Glomerular endothelial cell (primary cell): ENCODE measurements around the gene ANKRD13D. TPM values are rescaled to one million over a fixed set of nuclear protein-coding genes. Genes with fewer than 3 reads are reported as not detected.

Source experiments
- DNase-seq: peaks from one replicate; pipeline ENCODE4 v3.0.0-alpha.2; 2011; ENCODE audit warnings: low read depth, low spot score; ENCODE audit errors: extremely low read depth
- total RNA-seq: library from RNA; depleted of rRNA; stranded (reverse); fragments of >200 nt; gene quantifications from 2 replicates; pipeline ENCODE4 v1.2.3, GENCODE V29; 2015

ANKRD13D gene
- total RNA-seq, 1 donor from 2014 or later: 44.2 TPM

GRCh38 chr11:67285541-67286498 is 3.3 kb upstream of the ANKRD13D start:
- DNase-seq: no peak

GRCh38 chr11:67286621-67287333 is 2.3 kb upstream of the ANKRD13D start:
- DNase-seq: no peak

GRCh38 chr11:67287355-67288197 is 1.5 kb upstream of the ANKRD13D start:
- no peak for DNase-seq

GRCh38 chr11:67288198-67288451 is 978 bp upstream of the ANKRD13D start:
- no peak for DNase-seq

GRCh38 chr11:67288452-67289225 is 464 bp upstream of the ANKRD13D start:
- no peak for DNase-seq

- DNase-seq: no peak
Measured at GRCh38 chr11:67289651-67290479, 762 bp downstream of the ANKRD13D start.

GRCh38 chr11:67290801-67291200 is 1.7 kb downstream of the ANKRD13D start:
- no peak for DNase-seq

GRCh38 chr11:67291481-67292381 is 2.6 kb downstream of the ANKRD13D start:
- DNase-seq: no peak

- DNase-seq: no peak
Measured at GRCh38 chr11:67292671-67293070, 3.6 kb downstream of the ANKRD13D start.

- DNase-seq: no peak
Measured at GRCh38 chr11:67293090-67293489, 4.0 kb downstream of the ANKRD13D start.

- DNase-seq: no peak
Measured at GRCh38 chr11:67295846-67296245, 6.7 kb downstream of the ANKRD13D start.

GRCh38 chr11:67298786-67299185 is 9.7 kb downstream of the ANKRD13D start:
- no peak for DNase-seq

GRCh38 chr11:67299471-67300191 is 10.5 kb downstream of the ANKRD13D start:
- DNase-seq: no peak

GRCh38 chr11:67300256-67300755 is 11.2 kb downstream of the ANKRD13D start:
- DNase-seq: no peak

- DNase-seq: no peak
Measured at GRCh38 chr11:67300756-67301312, 11.7 kb downstream of the ANKRD13D start.

GRCh38 chr11:67301313-67301921 is 12.3 kb downstream of the ANKRD13D start:
- DNase-seq: no peak

- DNase-seq: no peak
Measured at GRCh38 chr11:67301951-67302516, 12.9 kb downstream of the ANKRD13D start.
